Activated CD8-positive, alpha-beta memory T cell treated with anti-CD3 and anti-CD28 coated beads for 36 hours (primary cell): Measurements from ENCODE around the gene ZNF433. TPM values are rescaled to one million over a fixed set of nuclear protein-coding genes. Genes with fewer than 3 reads are reported as not detected.
"Not testable (repeated sequence)": the region's sequence is repeated elsewhere in the genome, so short reads cannot be mapped to it uniquely, and the experiment has no call there.

Experiments used
- CTCF ChIA-PET: fragments of 350-600 bp; sonication (Branson Sonifier 250); formaldehyde crosslinking; loops from one replicate; lab custom pipeline; 2021; ENCODE audit warnings: antibody characterized with exemption; lab: Charles Lee
- POLR2A ChIA-PET: fragments of 350-600 bp; sonication (Branson Sonifier 250); formaldehyde crosslinking; loops from one replicate; lab custom pipeline; 2021; ENCODE audit warnings: antibody characterized with exemption; lab: Charles Lee
- total RNA-seq, 2 experiments: library from RNA; stranded (reverse); gene quantifications; one replicate each; pipeline ENCODE4 v1.2.3, GENCODE V29; 2021

Gene ZNF433
- total RNA-seq = under 1 TPM; 0.65 to 0.74 TPM

- ChIA-PET POLR2A (interaction anchor here (0.8 kb wide), 1 partner anchor 72 kb away, joined by 3 read pairs; no protein-coding TSS in a partner anchor), CTCF (interaction anchor here (0.6 to 1.0 kb wide), 3 partner anchors 24 to 72 kb away, joined by 3 to 4 read pairs (median 3); no protein-coding TSS in a partner anchor)
Observed at GRCh38 chr19:12035220-12036172, at the start of gene ZNF433. TSS of gene ZNF433 (minus strand) at chr19:12035679. CDS start at chr19:12035539, 140 bp downstream.

GRCh38 chr19:12083336-12083735 is 47.9 kb upstream of the ZNF433 start:
- POLR2A ChIA-PET, CTCF ChIA-PET: not testable (repeated sequence)

GRCh38 chr19:12077375-12077774 is 41.9 kb upstream of the ZNF433 start:
- ChIA-PET POLR2A (no interaction called here), CTCF (no interaction called here)

GRCh38 chr19:12076331-12076730 is 40.9 kb upstream of the ZNF433 start:
- CTCF ChIA-PET, POLR2A ChIA-PET: not testable (repeated sequence)

GRCh38 chr19:12075538-12076139 is 40.2 kb upstream of the ZNF433 start:
- ChIA-PET POLR2A (no interaction called here), CTCF (no interaction called here)

GRCh38 chr19:12064590-12065538 is 29.4 kb upstream of the ZNF433 start, which contains the start of gene ZNF844:
TSS of gene ZNF844 (plus strand) at chr19:12064731. CDS start at chr19:12064874, 143 bp downstream.
- CTCF ChIA-PET = interaction anchor here (0.6 to 2.5 kb wide), 4 partner anchors 11 to 141 kb away, joined by 3 to 8 read pairs (median 4); partner anchors contain the start of genes ZNF700 and ZNF763
- POLR2A ChIA-PET = interaction anchor here (0.7 kb wide), 1 partner anchor 13 kb away, joined by 3 read pairs; no protein-coding TSS in a partner anchor

- ChIA-PET POLR2A (no interaction called here), CTCF (interaction anchor here (0.8 to 2.3 kb wide), 5 partner anchors 17 to 175 kb away, joined by 3 to 11 read pairs (median 3); partner anchors contain the start of gene ZNF20)
Observed at GRCh38 chr19:12055784-12056183, 20.3 kb upstream of the ZNF433 start.

GRCh38 chr19:12052497-12053169 is 17.2 kb upstream of the ZNF433 start, which contains the start of gene ZNF878:
TSS of gene ZNF878 (minus strand) at chr19:12052961. CDS start at chr19:12052801, 160 bp downstream.
- POLR2A ChIA-PET = interaction anchor here (0.5 to 1.1 kb wide), 4 partner anchors 13 to 165 kb away, joined by 3 to 7 read pairs (median 4); partner anchors contain the start of gene ZNF69
- CTCF ChIA-PET = interaction anchor here (0.8 to 3.2 kb wide), 6 partner anchors 9 to 129 kb away, joined by 3 to 14 read pairs (median 6); partner anchors contain the start of genes ZNF20 and ZNF700

GRCh38 chr19:12052091-12052496 is 16.6 kb upstream of the ZNF433 start:
- ChIA-PET POLR2A (interaction anchor here (0.5 to 1.1 kb wide), 4 partner anchors 13 to 164 kb away, joined by 3 to 7 read pairs (median 4); partner anchors contain the start of gene ZNF69), CTCF (interaction anchor here (0.9 to 3.2 kb wide), 5 partner anchors 10 to 128 kb away, joined by 3 to 14 read pairs (median 6); partner anchors contain the start of genes ZNF20 and ZNF700)

- ChIA-PET POLR2A (no interaction called here), CTCF (no interaction called here)
Observed at GRCh38 chr19:12047868-12048267, 12.4 kb upstream of the ZNF433 start.

- POLR2A ChIA-PET = no interaction called here
- CTCF ChIA-PET = no interaction called here
Observed at GRCh38 chr19:12043752-12044422, 8.4 kb upstream of the ZNF433 start.

- POLR2A ChIA-PET = no interaction called here
- CTCF ChIA-PET = interaction anchor here (0.7 kb wide), 1 partner anchor 78 kb away, joined by 3 read pairs; the partner anchor contains the start of gene ZNF763
Observed at GRCh38 chr19:12042893-12043292, 7.4 kb upstream of the ZNF433 start.

GRCh38 chr19:12034620-12035019 is 859 bp downstream of the ZNF433 start:
- ChIA-PET CTCF (interaction anchor here (0.6 kb wide), 1 partner anchor 33 kb away, joined by 3 read pairs; no protein-coding TSS in a partner anchor), POLR2A (interaction anchor here (0.8 kb wide), 1 partner anchor 71 kb away, joined by 3 read pairs; no protein-coding TSS in a partner anchor)

GRCh38 chr19:12034198-12034597 is 1.3 kb downstream of the ZNF433 start:
- CTCF ChIA-PET = no interaction called here
- POLR2A ChIA-PET = no interaction called here

GRCh38 chr19:12015753-12016116 is 19.7 kb downstream of the ZNF433 start:
- POLR2A ChIA-PET = no interaction called here
- CTCF ChIA-PET = no interaction called here

- CTCF ChIA-PET = no interaction called here
- POLR2A ChIA-PET = no interaction called here
Observed at GRCh38 chr19:12015015-12015752, 20.3 kb downstream of the ZNF433 start.
